HL-60 (cell line): ENCODE measurements around the gene AFAP1L1.

Source experiments
- TF ChIP-seq, protein P1 (sequence below): IDR thresholded peaks from one replicate; pipeline ENCODE4 v1.5.1; 2011; ENCODE audit warnings: low read length, control low read depth, inconsistent platforms; ENCODE audit not compliant: insufficient read depth
- TF ChIP-seq, protein P2 (sequence below): IDR thresholded peaks from 2 replicates; pipeline ENCODE4 v1.6.1; 2012; ENCODE audit warnings: low read depth; ENCODE audit not compliant: insufficient replicate concordance

DNA sequence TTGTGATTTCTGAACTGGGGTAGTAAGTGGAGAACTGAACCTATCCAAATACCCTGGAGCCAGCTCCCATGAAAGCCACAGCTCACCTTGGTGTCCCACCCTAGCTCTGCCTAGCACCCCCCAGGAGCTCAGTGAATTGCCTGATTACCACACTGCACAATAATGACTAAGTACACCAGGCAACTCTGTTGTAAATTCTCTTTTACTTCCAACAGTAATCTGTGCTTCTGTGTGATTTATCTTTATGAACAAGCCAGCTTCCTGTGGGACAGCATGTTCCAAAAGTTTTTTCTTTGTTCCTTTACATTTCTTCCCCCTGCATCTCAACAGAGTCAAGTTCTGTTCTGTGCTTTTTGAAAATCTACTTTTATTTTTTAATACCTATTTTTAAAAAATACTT is 51.6 kb downstream of the AFAP1L1 start:
- TF ChIP-seq, protein P1, sequence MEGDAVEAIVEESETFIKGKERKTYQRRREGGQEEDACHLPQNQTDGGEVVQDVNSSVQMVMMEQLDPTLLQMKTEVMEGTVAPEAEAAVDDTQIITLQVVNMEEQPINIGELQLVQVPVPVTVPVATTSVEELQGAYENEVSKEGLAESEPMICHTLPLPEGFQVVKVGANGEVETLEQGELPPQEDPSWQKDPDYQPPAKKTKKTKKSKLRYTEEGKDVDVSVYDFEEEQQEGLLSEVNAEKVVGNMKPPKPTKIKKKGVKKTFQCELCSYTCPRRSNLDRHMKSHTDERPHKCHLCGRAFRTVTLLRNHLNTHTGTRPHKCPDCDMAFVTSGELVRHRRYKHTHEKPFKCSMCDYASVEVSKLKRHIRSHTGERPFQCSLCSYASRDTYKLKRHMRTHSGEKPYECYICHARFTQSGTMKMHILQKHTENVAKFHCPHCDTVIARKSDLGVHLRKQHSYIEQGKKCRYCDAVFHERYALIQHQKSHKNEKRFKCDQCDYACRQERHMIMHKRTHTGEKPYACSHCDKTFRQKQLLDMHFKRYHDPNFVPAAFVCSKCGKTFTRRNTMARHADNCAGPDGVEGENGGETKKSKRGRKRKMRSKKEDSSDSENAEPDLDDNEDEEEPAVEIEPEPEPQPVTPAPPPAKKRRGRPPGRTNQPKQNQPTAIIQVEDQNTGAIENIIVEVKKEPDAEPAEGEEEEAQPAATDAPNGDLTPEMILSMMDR: no peak
- TF ChIP-seq, protein P2, sequence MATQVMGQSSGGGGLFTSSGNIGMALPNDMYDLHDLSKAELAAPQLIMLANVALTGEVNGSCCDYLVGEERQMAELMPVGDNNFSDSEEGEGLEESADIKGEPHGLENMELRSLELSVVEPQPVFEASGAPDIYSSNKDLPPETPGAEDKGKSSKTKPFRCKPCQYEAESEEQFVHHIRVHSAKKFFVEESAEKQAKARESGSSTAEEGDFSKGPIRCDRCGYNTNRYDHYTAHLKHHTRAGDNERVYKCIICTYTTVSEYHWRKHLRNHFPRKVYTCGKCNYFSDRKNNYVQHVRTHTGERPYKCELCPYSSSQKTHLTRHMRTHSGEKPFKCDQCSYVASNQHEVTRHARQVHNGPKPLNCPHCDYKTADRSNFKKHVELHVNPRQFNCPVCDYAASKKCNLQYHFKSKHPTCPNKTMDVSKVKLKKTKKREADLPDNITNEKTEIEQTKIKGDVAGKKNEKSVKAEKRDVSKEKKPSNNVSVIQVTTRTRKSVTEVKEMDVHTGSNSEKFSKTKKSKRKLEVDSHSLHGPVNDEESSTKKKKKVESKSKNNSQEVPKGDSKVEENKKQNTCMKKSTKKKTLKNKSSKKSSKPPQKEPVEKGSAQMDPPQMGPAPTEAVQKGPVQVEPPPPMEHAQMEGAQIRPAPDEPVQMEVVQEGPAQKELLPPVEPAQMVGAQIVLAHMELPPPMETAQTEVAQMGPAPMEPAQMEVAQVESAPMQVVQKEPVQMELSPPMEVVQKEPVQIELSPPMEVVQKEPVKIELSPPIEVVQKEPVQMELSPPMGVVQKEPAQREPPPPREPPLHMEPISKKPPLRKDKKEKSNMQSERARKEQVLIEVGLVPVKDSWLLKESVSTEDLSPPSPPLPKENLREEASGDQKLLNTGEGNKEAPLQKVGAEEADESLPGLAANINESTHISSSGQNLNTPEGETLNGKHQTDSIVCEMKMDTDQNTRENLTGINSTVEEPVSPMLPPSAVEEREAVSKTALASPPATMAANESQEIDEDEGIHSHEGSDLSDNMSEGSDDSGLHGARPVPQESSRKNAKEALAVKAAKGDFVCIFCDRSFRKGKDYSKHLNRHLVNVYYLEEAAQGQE: no peak
